GM19328 (cell line): ENCODE results near the gene NCAPH2.
"Not testable (repeated sequence)": the region's sequence is repeated elsewhere in the genome, so short reads cannot be mapped to it uniquely, and the experiment has no call there.

ENCODE experiments used
- ATAC-seq: cut with Tn5 transposase; IDR thresholded peaks from one replicate; pipeline ENCODE4 v1.9.1; 2021; ENCODE audit warnings: mild to moderate bottlenecking, moderate library complexity; ENCODE audit not compliant: unreplicated experiment

Gene NCAPH2

DNA sequence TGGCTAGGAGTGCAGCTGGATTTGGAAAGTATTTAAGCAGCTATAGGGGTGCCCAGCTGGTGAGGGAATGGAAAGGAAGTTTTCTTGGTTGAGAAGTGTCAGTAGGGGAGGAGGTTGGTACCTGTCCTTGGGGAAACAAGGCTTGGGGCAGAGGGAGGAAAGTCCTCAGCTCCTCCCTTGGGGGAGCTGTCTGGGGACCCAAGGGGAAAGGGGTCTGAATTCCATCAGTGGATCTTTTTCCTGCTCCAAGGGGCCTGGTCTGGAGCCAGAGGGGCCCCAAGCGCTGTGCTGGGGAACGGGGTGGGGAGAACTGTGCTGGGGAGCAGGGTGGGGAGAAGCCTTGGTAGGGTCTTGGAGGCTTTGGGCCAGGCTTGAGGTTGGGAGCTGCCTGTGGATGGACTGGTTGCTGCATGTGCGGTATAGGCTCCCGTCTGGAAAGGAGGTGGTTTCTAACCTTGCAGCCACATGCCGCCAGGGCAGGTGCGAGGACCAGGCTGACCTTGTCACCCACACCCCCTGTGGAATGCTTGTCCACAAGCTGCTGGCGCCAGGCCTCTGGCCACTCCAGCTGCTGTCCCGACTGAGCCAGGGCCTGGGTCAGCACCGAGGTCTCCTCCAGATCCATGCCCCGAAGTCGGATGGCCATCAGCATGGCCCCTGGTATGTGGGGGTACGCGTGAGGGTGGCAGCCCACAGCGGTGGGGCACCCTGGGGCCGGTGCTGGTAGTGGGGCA, 20.8 kb downstream of the NCAPH2 start:
- ATAC-seq, result no peak

DNA sequence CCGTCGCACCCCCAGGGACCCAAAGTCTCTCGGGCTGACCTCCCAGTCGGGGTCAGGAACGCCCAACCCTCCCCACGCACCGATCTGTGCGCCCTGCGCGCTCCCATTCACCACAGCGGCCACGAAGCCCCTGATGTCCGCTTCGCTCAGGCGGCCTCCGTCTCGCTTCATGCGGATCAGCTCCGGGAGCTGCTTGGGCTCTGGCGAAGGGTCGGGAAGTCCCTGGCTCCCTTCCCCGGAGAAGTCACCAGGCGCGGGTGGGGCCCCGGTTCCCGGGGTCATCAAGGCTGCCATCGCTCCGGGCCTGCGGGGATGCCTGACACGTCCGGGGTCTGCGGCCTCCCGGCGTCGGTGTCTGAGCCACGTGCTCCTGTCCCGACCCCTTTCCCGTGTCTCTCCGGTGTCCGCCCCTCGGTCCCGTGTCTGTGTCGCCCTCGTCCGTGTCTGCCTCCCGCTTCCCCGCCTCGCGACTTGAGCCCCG, 21.4 kb downstream of the NCAPH2 start:
- no peak for ATAC-seq

DNA sequence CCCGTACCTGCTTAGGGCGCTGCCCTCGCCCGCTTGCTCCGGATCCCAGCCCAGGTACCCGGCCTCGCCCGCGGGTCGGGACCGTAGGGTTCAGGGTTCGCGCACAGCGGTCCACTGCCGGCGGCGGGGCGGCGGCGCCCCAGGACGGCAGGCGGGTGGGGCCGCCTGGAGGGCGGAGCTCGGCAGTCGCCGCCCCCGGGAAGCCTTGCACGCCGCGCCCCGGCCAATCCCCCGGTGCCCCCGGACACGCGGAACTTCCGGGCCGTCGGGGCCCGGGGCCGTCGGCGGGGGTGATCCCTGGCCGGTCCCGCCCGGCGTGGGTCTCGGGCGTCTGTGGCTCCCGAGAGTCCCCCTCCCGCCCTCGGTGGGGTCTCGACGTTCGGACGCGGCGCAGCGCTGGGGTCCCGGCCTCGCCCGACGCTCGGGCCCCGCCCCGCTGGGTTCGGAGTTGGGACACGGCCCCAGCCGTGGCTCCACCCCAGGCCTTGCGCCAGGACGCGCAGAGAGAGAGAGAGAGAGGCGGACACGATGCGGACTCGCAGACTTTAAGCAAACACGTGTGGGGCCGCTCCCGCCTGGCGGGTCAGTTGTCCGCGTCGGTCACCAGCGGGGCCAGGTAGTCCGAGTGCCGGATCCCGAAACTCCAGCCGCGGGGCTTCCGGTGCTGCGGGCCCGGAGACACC, 22.0 kb downstream of the NCAPH2 start, which contains the start of gene TYMP:
TYMP (minus strand) TSS at position 116 of the 683 bp plus-strand sequence. CDS start 303 bp downstream, outside the sequence.
- ATAC-seq, result no peak

DNA sequence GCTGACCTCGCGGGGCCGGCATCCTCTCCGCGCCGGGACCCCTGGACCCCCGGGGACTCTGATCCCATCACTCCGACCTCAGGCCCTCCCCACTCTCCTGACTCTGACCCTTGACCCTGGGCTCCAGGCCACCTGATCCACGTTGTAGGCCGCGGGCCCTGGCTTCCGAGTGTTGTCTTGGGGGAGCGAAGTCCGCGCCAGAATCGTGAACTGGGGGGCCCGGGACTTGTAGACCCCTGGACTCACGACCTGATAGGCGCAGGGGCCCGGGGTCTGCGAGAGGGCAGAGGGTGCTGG, 22.5 kb downstream of the NCAPH2 start:
- no peak for ATAC-seq

DNA sequence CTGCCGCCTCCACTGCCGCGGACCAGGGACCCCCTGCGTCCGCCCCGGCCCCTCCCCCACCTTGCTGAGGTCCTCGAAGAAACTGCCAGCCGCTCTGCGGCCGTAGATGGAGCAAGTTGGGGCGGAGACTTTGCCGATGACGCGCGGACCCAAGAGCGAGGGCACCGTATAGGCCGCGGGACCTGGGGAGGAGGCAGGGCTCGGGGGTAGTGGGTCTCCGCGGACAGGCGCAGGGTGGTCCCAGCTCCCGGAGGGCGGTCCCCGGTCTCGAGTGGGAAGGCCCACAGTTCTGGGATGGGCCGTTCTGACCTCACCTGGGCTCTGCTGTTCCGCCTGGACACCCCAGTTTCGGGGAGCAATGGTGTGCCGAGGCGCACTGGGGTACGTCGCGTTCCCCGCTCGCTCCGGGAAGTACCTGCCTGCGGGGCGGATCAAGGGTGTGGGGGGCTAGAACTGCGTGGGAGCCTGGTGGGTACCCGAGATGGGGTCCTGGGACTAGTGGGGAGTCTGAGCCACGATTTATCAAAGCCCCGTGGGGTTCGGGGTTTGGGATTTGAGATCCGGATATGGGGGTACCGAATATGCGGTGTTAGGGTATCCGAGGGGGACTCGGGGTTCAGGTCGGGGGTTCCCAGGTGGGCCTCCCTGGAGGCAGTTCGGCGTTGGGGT, 23.0 kb downstream of the NCAPH2 start:
- ATAC-seq, result no peak

DNA sequence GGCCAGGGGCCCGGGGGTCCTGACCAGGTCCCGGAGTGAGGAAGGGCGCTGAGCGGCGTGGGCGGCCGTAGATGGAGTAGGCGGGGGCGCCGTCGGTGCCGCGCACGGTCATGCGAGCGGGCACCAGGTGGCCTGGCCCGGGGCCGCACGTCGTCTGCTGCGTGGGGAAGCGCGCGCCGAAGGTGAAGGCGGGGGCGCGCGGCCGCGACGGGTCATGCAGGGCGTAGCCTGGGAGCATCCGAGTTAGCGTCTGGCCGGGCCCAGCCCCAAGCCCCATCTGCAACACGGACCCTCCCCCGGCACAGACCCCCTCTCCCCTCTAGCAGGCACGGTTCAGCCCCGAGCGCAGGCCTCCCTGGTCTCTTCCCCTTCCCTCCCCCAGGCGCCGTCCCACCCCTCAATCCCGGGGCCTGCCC, 23.5 kb downstream of the NCAPH2 start:
- no peak for ATAC-seq

DNA sequence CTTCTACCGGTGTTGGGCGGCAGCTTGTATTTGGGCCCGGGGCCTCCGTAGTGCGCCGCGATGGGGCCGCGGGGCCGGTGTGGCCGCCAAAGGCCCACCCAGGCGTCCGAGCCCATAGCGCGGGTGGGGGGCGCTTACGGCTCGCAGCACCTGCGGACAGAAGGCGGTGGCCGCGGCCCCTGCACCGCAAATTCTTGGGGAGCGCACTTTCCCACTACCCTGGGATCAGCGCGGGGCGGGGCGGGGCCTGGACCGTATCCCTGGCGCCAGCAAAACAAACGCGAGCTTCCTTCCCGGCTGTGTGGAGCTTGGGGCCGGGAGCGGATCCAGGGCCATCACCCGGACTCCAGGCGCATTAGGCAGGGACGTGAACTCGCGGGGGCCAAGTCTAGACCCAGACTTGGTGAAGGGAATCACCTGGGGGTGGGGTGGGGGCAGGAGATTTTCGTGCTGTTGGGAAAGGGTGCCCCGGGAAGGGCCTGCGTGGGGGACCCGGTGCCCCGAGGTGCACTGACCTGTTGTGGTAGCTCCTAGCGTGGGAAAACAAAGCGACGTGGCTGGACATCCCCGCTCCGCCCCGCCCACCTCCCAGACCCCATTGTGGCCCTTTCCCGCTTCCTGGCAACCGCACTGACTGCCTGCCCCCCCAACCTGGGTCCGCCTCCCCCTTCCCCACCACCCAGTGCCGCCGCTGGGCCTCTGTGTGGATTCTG, 24.1 kb downstream of the NCAPH2 start:
- ATAC-seq, result no peak

DNA sequence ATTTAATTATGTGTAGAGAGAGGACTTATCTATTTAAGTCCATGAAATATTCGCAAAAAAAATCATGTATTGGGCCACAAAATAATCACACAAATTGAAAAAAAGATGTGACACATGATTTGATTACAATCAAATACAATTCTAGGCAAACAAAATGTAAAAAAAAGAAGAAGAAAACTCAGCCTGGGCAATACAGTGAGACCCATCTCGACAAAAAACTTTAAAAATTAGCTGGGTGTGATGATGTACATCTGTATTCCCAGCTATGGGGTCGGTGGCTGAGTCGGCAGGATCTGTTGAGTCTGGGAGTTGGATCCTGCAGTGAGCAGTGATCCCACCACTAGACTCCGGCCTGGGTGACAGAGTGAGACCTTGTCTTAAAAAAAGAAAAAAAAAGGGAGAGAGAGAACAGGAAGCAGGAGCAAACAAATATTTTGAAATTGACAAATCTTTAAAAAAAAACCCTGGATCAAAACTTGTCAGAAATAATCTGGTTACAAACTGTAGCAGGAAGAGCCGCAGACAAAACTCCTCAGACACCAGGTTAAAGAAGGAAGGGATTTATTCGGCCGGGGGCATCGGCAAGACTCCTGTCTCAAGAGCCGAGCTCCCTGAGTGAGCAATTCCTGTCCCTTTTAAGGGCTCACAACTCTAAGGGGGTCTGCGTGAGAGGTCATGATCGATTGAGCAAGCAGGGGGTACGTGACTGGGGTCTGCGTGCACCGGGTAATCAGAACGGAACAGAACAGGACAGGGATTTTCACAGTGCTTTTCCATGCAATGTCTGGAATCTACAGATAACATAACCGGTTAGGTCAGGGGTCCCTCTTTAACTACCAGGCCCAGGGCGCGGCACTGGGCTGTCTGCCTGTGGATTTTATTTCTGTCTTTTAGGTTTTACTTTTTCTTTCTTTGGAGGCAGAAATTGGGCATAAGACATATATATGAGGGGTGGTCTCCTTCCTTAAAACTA, 25.1 kb downstream of the NCAPH2 start:
- no peak for ATAC-seq

DNA sequence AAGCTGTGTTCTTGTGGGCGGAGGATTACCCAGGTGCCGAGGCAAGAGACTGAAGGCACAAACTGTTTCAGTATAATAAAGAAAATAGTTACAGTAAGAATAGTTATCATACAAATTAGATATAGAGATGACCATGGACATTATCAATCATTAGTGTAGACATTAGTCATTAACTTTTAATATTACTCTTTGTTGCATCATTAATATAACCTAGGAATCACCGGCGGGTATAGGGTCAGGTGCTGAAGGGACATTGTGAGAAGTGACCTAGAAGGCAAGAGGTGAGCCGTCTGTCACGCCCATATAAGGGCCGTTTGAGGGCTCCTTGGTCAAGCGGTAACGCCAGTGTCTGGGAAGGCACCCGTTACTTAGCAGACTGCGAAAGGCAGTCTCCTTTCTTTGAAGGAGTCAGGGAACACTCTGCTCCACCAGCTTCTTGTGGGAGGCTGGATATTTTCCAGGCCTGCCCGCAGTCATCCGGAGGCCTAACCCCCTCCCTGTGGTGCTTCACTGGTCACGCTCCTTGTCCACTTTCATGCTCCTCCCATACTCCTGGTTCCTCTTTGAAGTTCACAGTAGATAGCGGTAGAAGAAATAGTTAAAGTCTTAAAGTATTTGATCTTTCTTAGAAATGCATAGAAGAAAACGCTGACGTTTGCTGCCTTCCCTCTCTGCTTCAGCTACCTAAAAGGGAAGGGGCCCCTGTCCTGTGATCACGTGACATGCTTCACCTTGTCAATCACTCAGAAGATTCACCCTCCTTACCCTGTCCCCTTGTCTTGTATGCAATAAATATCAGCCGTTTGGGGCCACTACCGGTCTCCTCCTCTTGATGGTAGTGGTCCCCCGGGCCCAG, 26.1 kb downstream of the NCAPH2 start:
- not testable (repeated sequence) for ATAC-seq

DNA sequence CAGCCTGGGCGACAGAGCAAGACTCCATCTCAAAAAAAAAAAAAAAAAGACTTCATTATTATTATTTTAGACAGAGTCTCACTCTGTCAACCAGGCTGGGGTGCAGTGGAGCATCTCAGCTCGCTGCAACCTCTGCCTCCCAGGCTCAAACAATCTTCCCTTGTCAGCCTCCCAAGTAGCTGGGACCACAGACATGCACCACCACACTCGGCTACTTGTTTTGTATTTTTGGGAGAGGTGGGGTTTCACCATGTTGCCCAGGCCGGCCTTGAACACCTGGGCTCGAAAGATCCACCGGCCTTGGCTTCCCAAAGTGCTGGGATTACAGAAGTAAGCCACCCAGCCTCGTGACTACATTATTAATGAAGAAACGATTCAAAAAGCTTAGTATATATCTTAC, 27.1 kb downstream of the NCAPH2 start:
- ATAC-seq, result no peak

DNA sequence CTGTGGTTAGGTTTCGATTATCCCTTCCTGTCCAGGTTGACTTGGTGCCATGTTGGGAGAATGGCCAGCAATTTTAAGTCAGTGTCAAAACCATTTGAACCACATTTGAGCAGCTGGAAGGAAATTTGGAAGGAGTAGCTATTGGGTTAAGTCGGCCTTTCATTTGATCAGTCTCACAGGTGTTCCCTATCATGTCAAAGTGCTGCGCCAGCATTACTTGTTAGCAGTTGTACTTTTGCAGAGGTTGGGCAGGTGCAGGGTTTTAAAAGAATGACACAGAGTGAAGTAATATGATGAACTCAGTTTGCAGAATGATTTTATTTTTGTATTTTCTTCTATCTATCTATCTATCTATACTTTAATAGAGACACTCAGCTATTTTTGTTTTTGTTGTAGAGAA, 28.2 kb downstream of the NCAPH2 start:
- ATAC-seq, result no peak

DNA sequence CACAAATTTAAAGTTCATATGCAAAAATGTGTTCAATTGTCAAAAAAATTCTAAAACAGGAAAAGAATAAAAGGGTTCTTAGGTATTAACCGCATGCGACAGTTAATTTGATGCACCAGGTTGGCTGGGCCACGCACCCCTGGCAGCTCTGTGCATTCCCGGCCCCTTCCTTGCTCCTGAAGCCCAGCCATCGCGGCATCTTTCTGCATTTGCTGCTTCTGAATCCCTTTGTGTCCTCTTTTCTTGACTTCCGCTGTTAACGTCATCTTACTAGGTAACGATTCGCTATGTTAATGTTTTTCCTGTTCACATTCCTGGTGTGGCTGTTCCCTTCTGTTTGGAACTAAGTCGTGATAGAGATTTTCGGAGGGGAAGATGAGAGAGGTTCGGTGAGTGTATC, 29.7 kb downstream of the NCAPH2 start:
- ATAC-seq, result no peak

DNA sequence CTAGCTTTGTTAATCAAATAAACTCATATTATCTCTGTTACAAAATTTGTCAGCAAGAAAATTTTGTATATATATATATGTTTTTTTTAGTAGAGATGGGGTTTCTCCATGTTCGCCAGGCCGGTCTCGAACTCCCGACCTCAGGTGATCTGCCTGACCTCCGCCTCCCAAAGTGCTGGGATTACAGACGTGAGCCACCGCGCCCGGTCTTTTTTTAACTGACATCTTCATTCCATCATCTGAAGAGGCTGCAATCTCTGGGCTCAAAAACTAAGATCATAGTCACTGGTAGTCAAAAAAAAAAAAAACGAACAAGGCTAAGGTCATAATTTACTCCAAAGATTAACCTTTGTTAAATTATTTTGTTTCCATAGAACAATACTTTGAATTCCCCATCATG, 32.4 kb downstream of the NCAPH2 start:
- no peak for ATAC-seq

DNA sequence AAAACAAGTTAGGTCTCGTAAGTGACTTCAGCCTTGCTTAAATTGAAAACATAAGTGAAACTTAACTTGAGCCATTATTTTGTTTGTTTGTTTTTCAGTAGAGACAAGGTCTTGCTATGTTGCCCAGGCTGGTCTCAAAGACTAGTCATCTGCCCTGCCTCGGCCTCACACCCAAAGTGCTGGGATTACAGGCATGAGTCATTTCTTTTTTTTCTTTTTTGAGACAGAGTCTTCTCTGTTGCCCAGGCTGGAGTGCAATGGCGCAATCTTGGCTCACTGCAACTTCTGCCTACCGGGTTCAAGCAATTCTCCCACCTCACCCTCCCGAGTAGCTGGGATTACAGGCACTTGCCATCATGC, 33.6 kb downstream of the NCAPH2 start:
- not testable (repeated sequence) for ATAC-seq

DNA sequence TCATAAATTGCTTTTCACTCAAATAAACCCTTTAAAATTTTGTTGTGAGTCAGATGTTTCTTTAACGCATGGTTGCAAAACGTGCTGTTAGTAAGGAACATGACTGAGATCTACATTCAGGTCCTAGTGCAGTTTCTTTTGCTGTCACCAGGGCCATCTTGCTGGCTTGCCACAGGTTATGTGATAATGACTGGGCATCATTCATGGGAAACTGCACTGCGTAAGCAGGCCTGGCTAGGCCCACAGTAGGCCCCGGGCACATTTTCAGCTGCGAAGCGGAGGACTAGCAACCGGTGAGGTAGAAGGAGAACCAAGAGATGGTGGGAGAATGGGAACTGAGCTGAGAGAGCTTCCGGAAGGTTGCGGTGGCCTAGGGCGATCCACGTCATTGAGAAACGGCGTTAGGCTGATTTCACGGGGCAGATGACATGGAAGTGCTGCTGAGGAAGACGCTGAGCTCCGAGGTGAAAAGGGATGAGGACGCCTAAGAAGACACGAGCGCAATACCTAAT, 34.4 kb downstream of the NCAPH2 start:
- ATAC-seq, result no peak

DNA sequence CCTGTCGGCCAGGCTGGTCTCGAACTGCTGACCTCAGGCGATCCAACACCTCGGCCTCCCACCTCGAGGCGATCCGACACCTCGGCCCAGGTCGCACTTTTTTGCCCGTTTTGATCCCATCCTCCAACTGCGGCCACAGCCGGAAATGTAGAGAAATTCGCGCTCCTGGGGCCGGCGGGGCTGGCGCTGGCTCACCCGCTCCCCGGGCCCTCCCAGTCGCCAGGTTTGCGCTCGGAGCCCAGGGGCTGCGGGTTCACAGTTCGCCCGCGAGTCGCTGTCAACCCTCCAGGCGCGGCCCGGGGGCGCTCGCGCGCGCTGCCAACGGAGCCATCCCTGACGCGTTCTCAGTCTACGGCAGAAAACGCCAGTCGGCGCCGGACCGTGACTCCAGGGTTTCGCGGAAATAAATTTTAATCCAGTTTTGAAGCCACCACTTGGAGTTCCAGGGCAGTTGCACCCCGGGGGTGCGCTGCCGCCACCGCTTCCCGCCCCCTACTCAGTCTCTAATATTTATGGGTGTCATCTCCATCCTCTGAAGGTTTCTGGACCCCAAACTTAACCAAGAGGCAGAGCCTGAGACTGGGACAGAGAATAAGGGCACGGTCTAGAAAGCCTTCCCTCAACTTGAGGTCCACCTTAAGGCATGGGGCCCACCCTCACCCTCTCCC, 36.2 kb downstream of the NCAPH2 start:
- ATAC-seq, result no peak

DNA sequence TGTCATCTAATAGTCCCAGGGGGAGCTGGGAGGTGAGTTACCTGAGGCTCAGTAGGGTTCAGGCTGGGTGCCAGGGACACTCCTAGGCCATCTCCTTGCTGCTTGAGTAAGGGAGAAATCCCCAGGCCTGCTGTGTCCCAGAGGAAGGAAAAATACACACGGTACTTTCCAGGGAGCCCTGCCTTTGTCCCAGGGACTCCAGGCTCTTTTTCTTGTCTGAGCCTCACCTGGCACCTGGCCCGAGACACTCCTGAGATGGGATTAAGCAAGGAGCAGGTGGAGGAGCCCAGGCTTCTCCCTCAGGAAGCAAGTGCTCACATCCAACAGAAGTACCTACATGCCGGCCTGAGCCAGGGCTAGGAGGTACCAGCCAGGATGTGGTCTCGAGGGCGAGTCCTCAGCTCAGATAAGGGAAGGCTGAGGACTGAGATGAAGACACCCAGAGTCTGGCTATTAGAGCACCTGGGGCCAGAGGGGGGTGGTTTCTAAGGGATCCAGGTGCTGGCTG, 36.8 kb downstream of the NCAPH2 start:
- ATAC-seq, result no peak

DNA sequence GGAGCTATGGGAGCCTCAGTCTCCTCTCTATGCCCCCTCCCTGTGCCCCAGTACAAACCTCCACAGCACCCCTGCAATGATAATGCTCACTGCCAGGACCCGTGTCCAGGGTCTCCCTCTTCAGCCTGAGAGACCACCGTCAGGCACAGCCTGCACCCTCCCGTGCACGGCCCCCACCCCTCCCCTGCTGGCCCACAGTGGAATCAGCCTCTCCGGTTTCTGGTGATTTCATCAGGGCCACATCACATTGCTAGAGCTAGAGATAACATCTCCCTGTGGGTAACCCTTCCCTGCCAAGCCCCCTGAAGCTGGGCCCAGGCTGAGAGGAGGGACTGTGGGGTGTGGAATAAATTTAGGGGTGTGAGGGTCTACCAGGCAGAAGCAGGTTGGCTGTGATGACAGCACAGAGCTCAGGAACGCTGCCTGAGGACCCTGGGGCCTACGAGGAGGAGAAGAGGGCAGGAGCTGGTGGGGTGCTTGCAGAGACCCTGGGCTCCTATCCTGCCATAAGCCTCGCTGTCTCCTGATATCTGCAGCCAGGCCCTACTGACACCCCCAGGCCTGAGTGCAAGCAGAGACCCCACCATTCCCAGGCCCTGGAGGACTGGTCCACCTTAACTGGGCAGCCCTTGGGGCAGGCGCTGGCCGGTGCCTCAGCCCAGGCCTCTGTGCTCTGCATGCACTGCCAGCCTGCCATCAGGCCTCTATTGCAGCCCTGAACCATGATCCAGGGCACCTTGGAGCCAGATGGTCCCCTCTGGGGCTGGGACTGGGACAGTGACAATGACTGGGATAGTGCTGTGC, 37.7 kb downstream of the NCAPH2 start, which contains the start of gene KLHDC7B:
KLHDC7B (plus strand) TSS at position 378 of the 804 bp plus-strand sequence; CDS start at position 723, 345 bp downstream.
- no peak for ATAC-seq
